ENCODE data around the gene FAM171A2.

FAM171A2 gene

DNA sequence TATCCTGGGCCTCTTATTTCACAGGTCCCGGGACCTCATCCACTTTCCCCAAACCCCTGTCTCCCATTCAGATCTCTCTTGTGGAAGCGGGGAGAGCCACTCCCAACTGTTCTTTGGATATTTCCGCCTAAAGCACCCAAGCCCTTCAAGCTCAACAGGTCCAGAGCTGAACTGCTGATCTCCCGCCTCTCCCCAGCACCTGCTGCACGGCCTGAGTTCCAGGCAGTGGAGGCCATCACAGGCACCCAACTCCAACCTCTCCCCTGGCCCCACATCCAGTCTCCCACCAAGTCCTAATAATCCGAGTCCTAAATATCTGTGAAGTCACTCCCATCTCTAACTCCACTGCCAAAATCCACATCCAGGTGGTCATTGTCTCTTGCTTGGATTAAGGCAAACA, 19.3 kb upstream of the FAM171A2 start:
- no peak overlapping the region for H3K4me3 ChIP-seq (ENCODE audit: low read depth, low read length)
- TF ChIP-seq, protein P1, sequence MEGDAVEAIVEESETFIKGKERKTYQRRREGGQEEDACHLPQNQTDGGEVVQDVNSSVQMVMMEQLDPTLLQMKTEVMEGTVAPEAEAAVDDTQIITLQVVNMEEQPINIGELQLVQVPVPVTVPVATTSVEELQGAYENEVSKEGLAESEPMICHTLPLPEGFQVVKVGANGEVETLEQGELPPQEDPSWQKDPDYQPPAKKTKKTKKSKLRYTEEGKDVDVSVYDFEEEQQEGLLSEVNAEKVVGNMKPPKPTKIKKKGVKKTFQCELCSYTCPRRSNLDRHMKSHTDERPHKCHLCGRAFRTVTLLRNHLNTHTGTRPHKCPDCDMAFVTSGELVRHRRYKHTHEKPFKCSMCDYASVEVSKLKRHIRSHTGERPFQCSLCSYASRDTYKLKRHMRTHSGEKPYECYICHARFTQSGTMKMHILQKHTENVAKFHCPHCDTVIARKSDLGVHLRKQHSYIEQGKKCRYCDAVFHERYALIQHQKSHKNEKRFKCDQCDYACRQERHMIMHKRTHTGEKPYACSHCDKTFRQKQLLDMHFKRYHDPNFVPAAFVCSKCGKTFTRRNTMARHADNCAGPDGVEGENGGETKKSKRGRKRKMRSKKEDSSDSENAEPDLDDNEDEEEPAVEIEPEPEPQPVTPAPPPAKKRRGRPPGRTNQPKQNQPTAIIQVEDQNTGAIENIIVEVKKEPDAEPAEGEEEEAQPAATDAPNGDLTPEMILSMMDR (IDR thresholded peaks at IDR 0.05; ENCODE audit: borderline replicate concordance, insufficient read depth, low read depth, low read length): no peak

DNA sequence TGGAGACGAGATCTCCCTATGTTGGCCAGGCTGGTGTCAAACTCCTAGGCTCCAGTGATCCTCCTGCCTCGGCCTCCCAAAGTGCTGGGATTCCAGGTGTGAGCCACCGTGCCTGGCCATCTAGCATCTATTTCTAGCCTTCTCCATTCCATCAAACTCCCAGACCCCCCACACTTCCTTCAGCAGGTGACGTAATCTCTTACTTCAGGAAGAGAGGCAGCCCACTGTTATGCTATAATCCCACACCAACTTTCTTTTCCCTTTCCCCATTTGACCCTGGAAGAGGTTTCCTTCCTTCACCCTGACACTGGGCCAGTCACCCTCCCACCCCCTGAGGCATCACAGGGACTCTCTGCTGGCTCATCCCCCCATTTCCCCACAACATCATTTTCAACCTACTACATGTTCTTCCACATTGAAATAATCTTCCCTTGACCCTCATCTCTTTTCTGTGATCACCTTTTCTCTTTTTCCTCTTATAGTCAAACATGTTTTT, 18.2 kb upstream of the FAM171A2 start:
- H3K4me3 ChIP-seq (ENCODE audit: low read depth, low read length): no peak overlapping the region
- TF ChIP-seq, protein P1 (IDR thresholded peaks at IDR 0.05; ENCODE audit: borderline replicate concordance, insufficient read depth, low read depth, low read length): no peak

DNA sequence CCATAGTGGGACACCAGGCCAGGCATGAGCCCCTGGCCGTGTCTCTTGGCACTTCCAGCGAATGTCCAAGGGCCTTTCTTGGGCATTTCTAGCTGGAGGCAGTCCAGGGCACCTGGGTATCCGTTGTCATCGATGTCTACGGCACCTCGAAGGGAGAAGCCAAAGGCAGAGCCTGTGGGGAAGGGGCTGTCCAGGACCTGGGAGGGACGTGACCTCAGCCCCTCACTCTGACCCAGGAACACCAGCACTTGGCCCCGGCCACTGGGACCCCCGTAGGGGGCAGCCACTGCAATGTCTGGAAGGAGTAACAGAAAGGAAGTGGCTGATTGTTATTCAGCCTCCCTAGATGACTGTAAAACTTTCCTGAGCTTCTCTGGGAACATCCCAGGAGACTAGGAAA, 17.1 kb upstream of the FAM171A2 start:
- H3K4me3 ChIP-seq (ENCODE audit: low read depth, low read length): no peak overlapping the region
- TF ChIP-seq, protein P1 (IDR thresholded peaks at IDR 0.05; ENCODE audit: borderline replicate concordance, insufficient read depth, low read depth, low read length): no peak

DNA sequence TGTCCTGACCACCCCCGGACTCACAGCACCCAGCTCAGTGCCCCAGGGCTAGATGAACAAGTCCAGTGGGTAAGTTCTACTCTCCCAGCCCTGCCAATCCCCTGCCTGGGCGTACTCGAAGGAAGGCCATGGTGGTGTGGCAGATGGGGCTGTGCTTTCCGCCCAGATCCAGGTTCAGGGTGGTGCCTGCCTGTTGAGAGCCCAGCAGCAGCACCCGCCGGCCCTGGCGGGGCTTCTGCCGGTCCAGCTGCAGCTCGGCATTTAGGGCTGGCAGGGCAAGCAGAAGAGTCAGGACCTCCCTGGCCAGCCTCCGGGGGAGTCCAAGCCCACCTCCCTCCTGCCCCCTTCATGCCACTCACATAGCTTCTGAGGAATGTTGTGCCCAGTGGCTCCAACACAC, 16.2 kb upstream of the FAM171A2 start:
- TF ChIP-seq, protein P1 (IDR thresholded peaks at IDR 0.05; ENCODE audit: borderline replicate concordance, insufficient read depth, low read depth, low read length): no peak
- H3K4me3 ChIP-seq (ENCODE audit: low read depth, low read length): no peak overlapping the region

DNA sequence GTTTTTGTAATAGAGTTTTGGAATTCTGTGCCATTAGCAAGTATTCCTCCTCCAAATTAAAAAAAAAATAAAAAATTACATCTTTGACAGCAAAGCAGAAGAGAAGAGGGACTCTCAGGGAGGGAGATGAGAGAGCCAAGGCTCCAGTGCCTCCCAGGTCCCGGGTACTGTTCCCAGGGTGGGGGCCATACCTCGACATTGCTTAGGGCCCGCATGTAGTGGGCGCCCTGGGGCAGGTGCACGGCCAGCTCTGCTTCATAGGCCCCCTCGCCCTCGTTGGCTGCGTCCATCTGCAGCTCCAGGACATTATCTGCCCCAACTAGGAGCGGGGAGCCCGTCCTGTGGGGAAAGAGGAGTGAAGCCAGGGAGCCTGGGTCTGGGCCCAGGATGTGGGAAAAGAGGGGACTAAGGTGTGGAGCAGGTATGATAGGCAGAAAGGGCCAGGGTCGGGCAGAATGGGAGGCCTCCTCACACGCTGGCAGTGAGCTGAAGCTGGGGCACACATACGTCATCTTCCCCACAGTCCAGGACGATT, 14.6 kb upstream of the FAM171A2 start:
- H3K4me3 ChIP-seq (ENCODE audit: low read depth, low read length): no peak overlapping the region
- TF ChIP-seq, protein P1 (IDR thresholded peaks at IDR 0.05; ENCODE audit: borderline replicate concordance, insufficient read depth, low read depth, low read length): no peak

- TF ChIP-seq, protein P1 (IDR thresholded peaks at IDR 0.05; ENCODE audit: borderline replicate concordance, insufficient read depth, low read depth, low read length): no peak
- no peak overlapping the region for H3K4me3 ChIP-seq (ENCODE audit: low read depth, low read length)
These were observed 13.1 kb upstream of the FAM171A2 start for GRCh38 chr17:44376779-44377178.

DNA sequence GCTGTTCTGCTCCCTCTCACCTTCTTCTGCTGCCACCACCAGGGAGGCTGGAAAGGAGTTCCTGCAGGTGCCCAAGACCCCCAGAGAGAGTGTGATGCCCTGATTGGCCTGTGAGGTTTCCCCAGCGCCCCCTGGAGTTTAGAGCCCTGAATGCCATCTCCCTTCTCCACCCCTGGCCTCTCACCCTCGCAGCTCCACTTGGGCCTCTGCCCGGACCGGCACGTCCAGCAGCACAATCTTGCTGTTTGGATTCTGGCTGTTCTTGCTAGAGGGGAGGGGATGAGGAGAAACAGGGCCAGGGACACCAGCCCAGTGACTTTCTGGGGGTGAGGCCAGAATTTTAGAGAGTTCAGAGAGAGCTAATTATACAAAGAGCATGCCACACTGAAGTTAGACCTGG, 12.5 kb upstream of the FAM171A2 start:
- TF ChIP-seq, protein P1 (IDR thresholded peaks at IDR 0.05; ENCODE audit: borderline replicate concordance, insufficient read depth, low read depth, low read length): peak; percentile 75
- H3K4me3 ChIP-seq (ENCODE audit: low read depth, low read length): no peak overlapping the region
